Endothelial cell of umbilical vein (primary cell): ENCODE measurements around the gene SLC9A9. TPM values are rescaled to one million over a fixed set of nuclear protein-coding genes. Genes with fewer than 3 reads are reported as not detected.

Source experiments
- BruUV-seq: library from RNA; stranded (reverse); fragments of 400-500 nt; replicated peaks from 2 replicates; lab custom pipeline; 2021; lab: Mats Ljungman, UMichigan
- CTCF ChIA-PET: fragments of 300-600, 350-600 bp; sonication (Branson Sonifier 250); formaldehyde crosslinking; loops from one replicate; lab custom pipeline; 2021; ENCODE audit warnings: antibody characterized with exemption, inconsistent platforms; lab: Charles Lee
- POLR2A ChIA-PET: fragments of 300-600, 350-600 bp; sonication (Branson Sonifier 250); formaldehyde crosslinking; loops from one replicate; lab custom pipeline; 2021; ENCODE audit warnings: antibody characterized with exemption, inconsistent platforms; lab: Charles Lee
- DNase-seq: peaks from one replicate; pipeline ENCODE4 v3.0.0-alpha.2; 2011; ENCODE audit warnings: low read depth, low spot score
- FAIRE-seq: peaks from 2 replicates; lab custom pipeline; 2011; peaks lifted over from hg19 to GRCh38; lab: Jason Lieb, UNC
- H2AFZ ChIP-seq: 2 replicates; pipeline ENCODE4 v1.6.0; 2012; ENCODE audit warnings: low read depth, low read length, control low read depth, inconsistent platforms
- H3K27ac ChIP-seq: 2 replicates; pipeline ENCODE4 v1.5.1; 2011; ENCODE audit warnings: low read depth, mild to moderate bottlenecking, control low read depth, low read length, moderate library complexity; ENCODE audit not compliant: insufficient read depth
- H3K27me3 ChIP-seq, 2 experiments: 2 replicates each; pipeline versions ENCODE4 v1.6.0 to v1.6.1; 2011; ENCODE audit warnings: low read length in 2 of 2, mixed read lengths in 1 of 2; ENCODE audit not compliant: control insufficient read depth in 2 of 2, insufficient read depth in 2 of 2
- H3K36me3 ChIP-seq, 2 experiments: 2 replicates in 1 of 2; 3 replicates in 1 of 2; pipeline ENCODE4 v1.5.1; 2011; ENCODE audit warnings: low read length in 2 of 2, mild to moderate bottlenecking in 1 of 2, moderate library complexity in 1 of 2; ENCODE audit not compliant: control insufficient read depth in 2 of 2, insufficient read depth in 2 of 2; ENCODE audit errors: extremely low read depth in 1 of 2
- H3K4me1 ChIP-seq: 3 replicates; pipeline ENCODE4 v1.5.1; 2011; ENCODE audit warnings: mild to moderate bottlenecking, low read length; ENCODE audit not compliant: control insufficient read depth, insufficient read depth; ENCODE audit errors: extremely low read depth
- H3K4me2 ChIP-seq: 2 replicates; pipeline ENCODE4 v1.6.1; 2011; ENCODE audit warnings: low read length, control low read depth, mixed read lengths; ENCODE audit not compliant: insufficient read depth
- H3K4me3 ChIP-seq, 3 experiments: fragments of 200-600 bp in 1 of 3; sonication (generic), shearing (Covaris generic) in 1 of 3; replicated peaks in 1 of 3; 2 replicates each; pipeline ENCODE4 v1.5.1; 2011 to 2016; ENCODE audit warnings: control low read depth in 3 of 3, low read length in 3 of 3, mild to moderate bottlenecking in 2 of 3, inconsistent platforms in 1 of 3, low read depth in 1 of 3, moderate library complexity in 1 of 3; ENCODE audit not compliant: insufficient read depth in 1 of 3
- H3K79me2 ChIP-seq: 2 replicates; pipeline ENCODE4 v1.6.0; 2012; ENCODE audit warnings: low read length, inconsistent platforms; ENCODE audit not compliant: control insufficient read depth, insufficient read depth
- H3K9ac ChIP-seq: replicated peaks from 2 replicates; pipeline ENCODE3; 2011; ENCODE audit warnings: low read length, control low read depth; ENCODE audit not compliant: insufficient read depth; ENCODE audit errors: extremely low read depth
- H3K9me1 ChIP-seq: replicated peaks from 3 replicates; pipeline ENCODE4 v1.6.0; 2011; ENCODE audit warnings: mild to moderate bottlenecking, low read length; ENCODE audit not compliant: control insufficient read depth, insufficient read depth; ENCODE audit errors: extremely low read depth
- H3K9me3 ChIP-seq: replicated peaks from 2 replicates; pipeline ENCODE4 v1.5.1; 2012; ENCODE audit warnings: low read length, inconsistent platforms; ENCODE audit not compliant: control insufficient read depth, insufficient read depth
- H4K20me1 ChIP-seq: replicated peaks from 2 replicates; pipeline ENCODE3; 2011; ENCODE audit warnings: mild to moderate bottlenecking, low read length; ENCODE audit not compliant: control insufficient read depth, insufficient read depth; ENCODE audit errors: extremely low read depth
- EZH2 ChIP-seq: IDR thresholded peaks from 2 replicates; pipeline ENCODE4 v1.6.1; 2012; ENCODE audit warnings: borderline replicate concordance, low read depth, mild to moderate bottlenecking, moderate library complexity, low read length, inconsistent platforms; ENCODE audit not compliant: severe bottlenecking
- FOS ChIP-seq: IDR thresholded peaks from 2 replicates; pipeline ENCODE4 v1.6.1; 2011; ENCODE audit warnings: mild to moderate bottlenecking, low read length, moderate library complexity, borderline replicate concordance; ENCODE audit not compliant: insufficient read depth
- GATA2 ChIP-seq: IDR thresholded peaks from 2 replicates; pipeline ENCODE4 v1.7.0; 2011; ENCODE audit warnings: low read depth, mild to moderate bottlenecking, moderate library complexity, mixed read lengths, low read length; ENCODE audit not compliant: insufficient read length, insufficient read depth
- JUN ChIP-seq: IDR thresholded peaks from 2 replicates; pipeline ENCODE4 v1.6.1; 2011; ENCODE audit warnings: borderline replicate concordance, low read depth; ENCODE audit not compliant: insufficient read length, insufficient read depth
- MYC ChIP-seq: IDR thresholded peaks from one replicate; pipeline ENCODE4 v1.6.1; 2011; ENCODE audit warnings: mild to moderate bottlenecking, low read depth, low read length
- POLR2A ChIP-seq: IDR thresholded peaks from 2 replicates; pipeline ENCODE4 v1.6.1; 2012; ENCODE audit warnings: low read depth, mild to moderate bottlenecking, control low read depth, low read length
- POLR2AphosphoS5 ChIP-seq: IDR thresholded peaks from 2 replicates; pipeline ENCODE4 v1.6.1; 2012; ENCODE audit warnings: low read depth, mild to moderate bottlenecking, control low read depth, low read length, moderate library complexity; ENCODE audit not compliant: insufficient read depth
- dilution Hi-C: fragments of 300-500 bp; cut with MboI; formaldehyde crosslinking; loops from one replicate; pipeline ENCODE4 v1.15.0; 2019; ENCODE audit warnings: low sequenced_read_pairs; ENCODE audit not compliant: extremely low pct_ligation_motif_present
- intact Hi-C: fragments of 100-400 bp; cut with micrococcal nuclease; formaldehyde crosslinking; loops from one replicate; pipeline ENCODE4 v1.10.0; 2022
- polyA plus RNA-seq, 4 experiments: library from polyadenylated mRNA; depleted of rRNA in 3 of 4; stranded (reverse) in 3 of 4; unstranded in 1 of 4; fragments of >200 nt; gene quantifications; 2 replicates each; pipeline versions ENCODE4 v1.2.1 to v1.2.3, GENCODE V29; 2011 to 2012; ENCODE audit warnings: missing spikeins in 1 of 4
- total RNA-seq: library from RNA; stranded (reverse); gene quantifications from 2 replicates; pipeline ENCODE4 v1.2.3, GENCODE V29; 2021
- TF ChIP-seq, protein P1 (sequence below): IDR thresholded peaks from 2 replicates; pipeline ENCODE4 v1.6.1; 2011; ENCODE audit not compliant: insufficient read depth, insufficient read length
- TF ChIP-seq, protein P2 (sequence below), 2 donors: IDR thresholded peaks; 1 replicate in 1 of 2; 2 replicates in 1 of 2; pipeline ENCODE4 v1.5.1; 2011; ENCODE audit warnings: low read length in 2 of 2, mild to moderate bottlenecking in 2 of 2, moderate library complexity in 2 of 2, control low read depth in 1 of 2, inconsistent platforms in 1 of 2, low read depth in 1 of 2; ENCODE audit not compliant: insufficient read depth in 1 of 2; ENCODE audit errors: extremely low read depth in 1 of 2

SLC9A9 gene
- total and polyA plus RNA-seq, 2 donors (not counting 3 experiments of a cell fraction or from before 2014, with no cell fraction given) = 1.5 to 1.8 TPM

- FAIRE-seq = no peak
- H3K4me1 ChIP-seq = peaks cover 2% of the 10 kb centered on the region
- H2AFZ ChIP-seq = no peak overlapping the region
- H3K79me2 ChIP-seq = no peaks in the 10 kb centered on the region
- TF ChIP-seq, protein P1, sequence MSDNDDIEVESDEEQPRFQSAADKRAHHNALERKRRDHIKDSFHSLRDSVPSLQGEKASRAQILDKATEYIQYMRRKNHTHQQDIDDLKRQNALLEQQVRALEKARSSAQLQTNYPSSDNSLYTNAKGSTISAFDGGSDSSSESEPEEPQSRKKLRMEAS = no peak
- TF ChIP-seq POLR2A (no peak), JUN (no peak), MYC (no peak), GATA2 (no peak), FOS (no peak), EZH2 (no peak), POLR2AphosphoS5 (no peak)
- TF ChIP-seq, protein P2, sequence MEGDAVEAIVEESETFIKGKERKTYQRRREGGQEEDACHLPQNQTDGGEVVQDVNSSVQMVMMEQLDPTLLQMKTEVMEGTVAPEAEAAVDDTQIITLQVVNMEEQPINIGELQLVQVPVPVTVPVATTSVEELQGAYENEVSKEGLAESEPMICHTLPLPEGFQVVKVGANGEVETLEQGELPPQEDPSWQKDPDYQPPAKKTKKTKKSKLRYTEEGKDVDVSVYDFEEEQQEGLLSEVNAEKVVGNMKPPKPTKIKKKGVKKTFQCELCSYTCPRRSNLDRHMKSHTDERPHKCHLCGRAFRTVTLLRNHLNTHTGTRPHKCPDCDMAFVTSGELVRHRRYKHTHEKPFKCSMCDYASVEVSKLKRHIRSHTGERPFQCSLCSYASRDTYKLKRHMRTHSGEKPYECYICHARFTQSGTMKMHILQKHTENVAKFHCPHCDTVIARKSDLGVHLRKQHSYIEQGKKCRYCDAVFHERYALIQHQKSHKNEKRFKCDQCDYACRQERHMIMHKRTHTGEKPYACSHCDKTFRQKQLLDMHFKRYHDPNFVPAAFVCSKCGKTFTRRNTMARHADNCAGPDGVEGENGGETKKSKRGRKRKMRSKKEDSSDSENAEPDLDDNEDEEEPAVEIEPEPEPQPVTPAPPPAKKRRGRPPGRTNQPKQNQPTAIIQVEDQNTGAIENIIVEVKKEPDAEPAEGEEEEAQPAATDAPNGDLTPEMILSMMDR (IDR thresholded peaks at IDR 0.05; ENCODE audit: extremely low read depth in 1 of 2, insufficient read depth in 1 of 2, low read depth in 1 of 2, low read length in 2 of 2) = no peak
- no peaks in the 10 kb centered on the region for H4K20me1 ChIP-seq
- DNase-seq = peak; percentile 24
- no peaks in the 10 kb centered on the region for H3K36me3 ChIP-seq
- ChIA-PET CTCF (no interaction called here), POLR2A (no interaction called here)
- intact Hi-C loops = no loop called here
- H3K27ac ChIP-seq = no peak overlapping the region
- dilution Hi-C loops = no loop called here
- no peaks in the 10 kb centered on the region for H3K9me3 ChIP-seq
- BruUV-seq = no TSS peak
- no peak overlapping the region for H3K9ac ChIP-seq
- H3K27me3 ChIP-seq = no peaks in the 10 kb centered on the region
- no peaks in the 10 kb centered on the region for H3K9me1 ChIP-seq
- no peak overlapping the region for H3K4me3 ChIP-seq
- H3K4me2 ChIP-seq = no peak overlapping the region
Measured at GRCh38 chr3:143601723-143602484, 246.4 kb downstream of the SLC9A9 start.
